Activated T-cell treated with anti-CD3 and anti-CD28 coated beads, Interleukin-2, amount 50 U/mL, for 4 hours (primary cell): Measurements from ENCODE around the gene PACRG. TPM values are rescaled to one million over a fixed set of nuclear protein-coding genes. Genes with fewer than 3 reads are reported as not detected.

Experiments
- ATAC-seq, 2 donors: fragments of 200-7000 bp; cut with Tn5 transposase; one replicate each; pipeline ENCODE4 v1.10.0; 2021
- DNase-seq: peaks from one replicate; pipeline ENCODE4 v3.0.0-alpha.2; 2020
- H3K27me3 Mint-ChIP-seq: one replicate; pipeline ENCODE4 v1.8.0; 2021; ENCODE audit warnings: low read depth, mixed read lengths
- H3K36me3 Mint-ChIP-seq: one replicate; pipeline ENCODE4 v1.8.0; 2022; ENCODE audit warnings: mixed read lengths; ENCODE audit not compliant: insufficient read depth
- H3K4me1 Mint-ChIP-seq: one replicate; pipeline ENCODE4 v1.8.0; 2021; ENCODE audit warnings: low read depth, mixed read lengths
- H3K4me3 Mint-ChIP-seq: one replicate; pipeline ENCODE4 v1.8.0; 2021; ENCODE audit warnings: mild to moderate bottlenecking, moderate library complexity, mixed read lengths
- H3K9me3 Mint-ChIP-seq: one replicate; pipeline ENCODE4 v1.8.0; 2021; ENCODE audit warnings: mixed read lengths
- total RNA-seq, 3 donors: library from RNA; stranded (reverse); gene quantifications; one replicate each; pipeline ENCODE4 v1.2.1, GENCODE V29; 2021

The PACRG gene
- total RNA-seq, 3 donors from 2014 or later = not detected

GRCh38 chr6:163121270-163121669 lies 393.5 kb downstream of the PACRG start:
- no peaks in the 10 kb centered on the region for H3K27me3 Mint-ChIP-seq
- no peaks in the 10 kb centered on the region for H3K4me1 Mint-ChIP-seq
- DNase-seq (no peak), ATAC-seq (no peak)
- H3K4me3 Mint-ChIP-seq = no peak overlapping the region
- H3K36me3 Mint-ChIP-seq = no peaks in the 10 kb centered on the region
- H3K9me3 Mint-ChIP-seq = no peaks in the 10 kb centered on the region

GRCh38 chr6:163122365-163122764 lies 394.6 kb downstream of the PACRG start:
- H3K9me3 Mint-ChIP-seq = no peaks in the 10 kb centered on the region
- DNase-seq (no peak), ATAC-seq (no peak)
- H3K27me3 Mint-ChIP-seq = no peaks in the 10 kb centered on the region
- H3K4me1 Mint-ChIP-seq = no peaks in the 10 kb centered on the region
- no peak overlapping the region for H3K4me3 Mint-ChIP-seq
- no peaks in the 10 kb centered on the region for H3K36me3 Mint-ChIP-seq

- DNase-seq (no peak), ATAC-seq (no peak)
- Mint-ChIP-seq H3K4me3 (no peak overlapping the region), H3K36me3 (no peaks in the 10 kb centered on the region), H3K9me3 (no peaks in the 10 kb centered on the region), H3K4me1 (no peaks in the 10 kb centered on the region), H3K27me3 (no peaks in the 10 kb centered on the region)
Measured at GRCh38 chr6:163123098-163123497, 395.3 kb downstream of the PACRG start.

GRCh38 chr6:163126741-163127140 lies 399.0 kb downstream of the PACRG start:
- Mint-ChIP-seq H3K4me1 (no peaks in the 10 kb centered on the region), H3K36me3 (no peaks in the 10 kb centered on the region), H3K4me3 (no peak overlapping the region), H3K9me3 (no peaks in the 10 kb centered on the region), H3K27me3 (no peaks in the 10 kb centered on the region)
- DNase-seq (no peak), ATAC-seq (no peak)

- H3K4me3 Mint-ChIP-seq = no peak overlapping the region
- no peak for DNase-seq
- no peaks in the 10 kb centered on the region for H3K36me3 Mint-ChIP-seq
- H3K27me3 Mint-ChIP-seq = no peaks in the 10 kb centered on the region
- H3K4me1 Mint-ChIP-seq = no peaks in the 10 kb centered on the region
- no peak for ATAC-seq
- no peaks in the 10 kb centered on the region for H3K9me3 Mint-ChIP-seq
Measured at GRCh38 chr6:163127587-163127986, 399.8 kb downstream of the PACRG start.

- DNase-seq (no peak), ATAC-seq (no peak)
- Mint-ChIP-seq H3K9me3 (no peaks in the 10 kb centered on the region), H3K27me3 (no peaks in the 10 kb centered on the region), H3K36me3 (no peaks in the 10 kb centered on the region), H3K4me1 (no peaks in the 10 kb centered on the region), H3K4me3 (no peak overlapping the region)
Measured at GRCh38 chr6:163128324-163128723, 400.6 kb downstream of the PACRG start.

- Mint-ChIP-seq H3K36me3 (no peaks in the 10 kb centered on the region), H3K9me3 (no peaks in the 10 kb centered on the region), H3K4me1 (no peaks in the 10 kb centered on the region), H3K27me3 (no peaks in the 10 kb centered on the region), H3K4me3 (no peak overlapping the region)
- ATAC-seq (no peak), DNase-seq (no peak)
Measured at GRCh38 chr6:163132050-163132750, 404.4 kb downstream of the PACRG start.

GRCh38 chr6:163133017-163133416 lies 405.2 kb downstream of the PACRG start:
- no peaks in the 10 kb centered on the region for H3K27me3 Mint-ChIP-seq
- ATAC-seq (no peak), DNase-seq (no peak)
- no peaks in the 10 kb centered on the region for H3K36me3 Mint-ChIP-seq
- H3K9me3 Mint-ChIP-seq = no peaks in the 10 kb centered on the region
- H3K4me3 Mint-ChIP-seq = no peak overlapping the region
- no peaks in the 10 kb centered on the region for H3K4me1 Mint-ChIP-seq

GRCh38 chr6:163133691-163134090 lies 405.9 kb downstream of the PACRG start:
- H3K27me3 Mint-ChIP-seq = no peaks in the 10 kb centered on the region
- H3K4me1 Mint-ChIP-seq = no peaks in the 10 kb centered on the region
- no peaks in the 10 kb centered on the region for H3K9me3 Mint-ChIP-seq
- DNase-seq (no peak), ATAC-seq (no peak)
- H3K36me3 Mint-ChIP-seq = no peaks in the 10 kb centered on the region
- H3K4me3 Mint-ChIP-seq = no peak overlapping the region

GRCh38 chr6:163136681-163137397 lies 409.1 kb downstream of the PACRG start:
- ATAC-seq = no peak
- H3K9me3 Mint-ChIP-seq = no peaks in the 10 kb centered on the region
- H3K4me1 Mint-ChIP-seq = no peaks in the 10 kb centered on the region
- no peak overlapping the region for H3K4me3 Mint-ChIP-seq
- DNase-seq = no peak
- peaks cover 3% of the 10 kb centered on the region for H3K27me3 Mint-ChIP-seq
- H3K36me3 Mint-ChIP-seq = no peaks in the 10 kb centered on the region

GRCh38 chr6:163137398-163137881 lies 409.7 kb downstream of the PACRG start:
- H3K9me3 Mint-ChIP-seq = no peaks in the 10 kb centered on the region
- H3K4me3 Mint-ChIP-seq = no peak overlapping the region
- peaks cover 3% of the 10 kb centered on the region for H3K27me3 Mint-ChIP-seq
- no peak for ATAC-seq
- H3K4me1 Mint-ChIP-seq = no peaks in the 10 kb centered on the region
- no peak for DNase-seq
- H3K36me3 Mint-ChIP-seq = no peaks in the 10 kb centered on the region

- H3K9me3 Mint-ChIP-seq = no peaks in the 10 kb centered on the region
- H3K36me3 Mint-ChIP-seq = no peaks in the 10 kb centered on the region
- no peak for DNase-seq
- ATAC-seq = no peak
- H3K27me3 Mint-ChIP-seq = peaks cover 10% of the 10 kb centered on the region
- H3K4me1 Mint-ChIP-seq = no peaks in the 10 kb centered on the region
- no peak overlapping the region for H3K4me3 Mint-ChIP-seq
Measured at GRCh38 chr6:163146036-163146435, 418.3 kb downstream of the PACRG start.

- ATAC-seq = no peak
- Mint-ChIP-seq H3K9me3 (no peaks in the 10 kb centered on the region), H3K27me3 (peaks cover 13% of the 10 kb centered on the region), H3K4me3 (no peak overlapping the region), H3K36me3 (no peaks in the 10 kb centered on the region), H3K4me1 (no peaks in the 10 kb centered on the region)
- no peak for DNase-seq
Measured at GRCh38 chr6:163147994-163148393, 420.2 kb downstream of the PACRG start.

GRCh38 chr6:163148451-163149278 lies 420.9 kb downstream of the PACRG start:
- Mint-ChIP-seq H3K4me3 (no peak overlapping the region), H3K36me3 (no peaks in the 10 kb centered on the region), H3K9me3 (no peaks in the 10 kb centered on the region), H3K4me1 (no peaks in the 10 kb centered on the region), H3K27me3 (peaks cover 13% of the 10 kb centered on the region)
- ATAC-seq = peak in 1 of 2 donors; percentile 34
- DNase-seq = no peak
